ENCODE measurements around the gene RSPH3.
"Not testable (repeated sequence)": the region's sequence is repeated elsewhere in the genome, so short reads cannot be mapped to it uniquely, and the experiment has no call there.

RSPH3 gene

GRCh38 chr6:158962371-158962770 lies 37.6 kb downstream of the RSPH3 start:
- peaks cover 16% of the 10 kb centered on the region for H3K9me3 Mint-ChIP-seq
- H3K4me3 Mint-ChIP-seq = no peak overlapping the region
- no peaks in the 10 kb centered on the region for H3K4me1 Mint-ChIP-seq
- H3K36me3 Mint-ChIP-seq (ENCODE audit: low read depth) = peaks cover 51% of the 10 kb centered on the region
- TF ChIP-seq CTCF (IDR thresholded peaks at IDR 0.05; ENCODE audit: unreplicated experiment in 3 of 3) = no peak
- no peaks in the 10 kb centered on the region for H3K27me3 Mint-ChIP-seq (ENCODE audit: low read depth)
- no peak overlapping the region for H3K27ac Mint-ChIP-seq

GRCh38 chr6:158960026-158960425 lies 40.0 kb downstream of the RSPH3 start:
- TF ChIP-seq CTCF (IDR thresholded peaks at IDR 0.05; ENCODE audit: unreplicated experiment in 3 of 3) = no peak
- Mint-ChIP-seq H3K27me3 (ENCODE audit: low read depth) (no peaks in the 10 kb centered on the region), H3K4me1 (no peaks in the 10 kb centered on the region), H3K27ac (no peak overlapping the region), H3K36me3 (ENCODE audit: low read depth) (peaks cover 39% of the 10 kb centered on the region), H3K4me3 (no peak overlapping the region), H3K9me3 (peaks cover 6% of the 10 kb centered on the region)

GRCh38 chr6:158959552-158959951 lies 40.5 kb downstream of the RSPH3 start:
- Mint-ChIP-seq H3K27ac (no peak overlapping the region), H3K36me3 (ENCODE audit: low read depth) (peaks cover 35% of the 10 kb centered on the region), H3K4me3 (no peak overlapping the region), H3K27me3 (ENCODE audit: low read depth) (no peaks in the 10 kb centered on the region), H3K4me1 (no peaks in the 10 kb centered on the region), H3K9me3 (peaks cover 3% of the 10 kb centered on the region)
- TF ChIP-seq CTCF (IDR thresholded peaks at IDR 0.05; ENCODE audit: unreplicated experiment in 3 of 3) = no peak

GRCh38 chr6:158958504-158959386 lies 41.3 kb downstream of the RSPH3 start:
- Mint-ChIP-seq H3K27me3 (ENCODE audit: low read depth) (no peaks in the 10 kb centered on the region), H3K4me3 (no peak overlapping the region), H3K27ac (no peak overlapping the region), H3K36me3 (ENCODE audit: low read depth) (peaks cover 31% of the 10 kb centered on the region), H3K4me1 (no peaks in the 10 kb centered on the region), H3K9me3 (peaks cover 3% of the 10 kb centered on the region)
- TF ChIP-seq CTCF (IDR thresholded peaks at IDR 0.05; ENCODE audit: unreplicated experiment in 3 of 3) = no peak

GRCh38 chr6:158955255-158955654 lies 44.7 kb downstream of the RSPH3 start:
- Mint-ChIP-seq H3K27ac (no peak overlapping the region), H3K4me1 (no peaks in the 10 kb centered on the region), H3K36me3 (ENCODE audit: low read depth) (peaks cover 23% of the 10 kb centered on the region), H3K4me3 (no peak overlapping the region), H3K9me3 (peaks cover 6% of the 10 kb centered on the region), H3K27me3 (ENCODE audit: low read depth) (no peaks in the 10 kb centered on the region)
- TF ChIP-seq CTCF (IDR thresholded peaks at IDR 0.05; ENCODE audit: unreplicated experiment in 3 of 3) = no peak

GRCh38 chr6:158954753-158955152 lies 45.2 kb downstream of the RSPH3 start:
- no peak for TF ChIP-seq CTCF (IDR thresholded peaks at IDR 0.05; ENCODE audit: unreplicated experiment in 3 of 3)
- Mint-ChIP-seq H3K4me3 (no peak overlapping the region), H3K9me3 (peaks cover 6% of the 10 kb centered on the region), H3K27ac (no peak overlapping the region), H3K27me3 (ENCODE audit: low read depth) (no peaks in the 10 kb centered on the region), H3K36me3 (ENCODE audit: low read depth) (peaks cover 24% of the 10 kb centered on the region), H3K4me1 (no peaks in the 10 kb centered on the region)

GRCh38 chr6:158952011-158952410 lies 48.0 kb downstream of the RSPH3 start:
- H3K27me3 Mint-ChIP-seq (ENCODE audit: low read depth); H3K9me3 Mint-ChIP-seq; H3K4me1 Mint-ChIP-seq; H3K27ac Mint-ChIP-seq; H3K4me3 Mint-ChIP-seq: not testable (repeated sequence)
- H3K36me3 Mint-ChIP-seq (ENCODE audit: low read depth) = peaks cover 24% of the 10 kb centered on the region

- H3K36me3 Mint-ChIP-seq (ENCODE audit: low read depth) = peaks cover 24% of the 10 kb centered on the region
- H3K27ac Mint-ChIP-seq; H3K4me1 Mint-ChIP-seq; H3K27me3 Mint-ChIP-seq (ENCODE audit: low read depth); H3K4me3 Mint-ChIP-seq; H3K9me3 Mint-ChIP-seq: not testable (repeated sequence)
Observed at GRCh38 chr6:158951565-158951964, 48.4 kb downstream of the RSPH3 start.
